ENCODE measurements around the gene PIGK. TPM values are rescaled to one million over a fixed set of nuclear protein-coding genes. Genes with fewer than 3 reads are reported as not detected.
"Not testable (repeated sequence)": the region's sequence is repeated elsewhere in the genome, so short reads cannot be mapped to it uniquely, and the experiment has no call there.

The PIGK gene
- total and polyA plus RNA-seq, 2 donors (not counting 3 experiments of a cell fraction or from before 2014, with no cell fraction given): 12.3 to 32.3 TPM

GRCh38 chr1:77164434-77164944, 54.7 kb downstream of the PIGK start:
- no peaks in the 10 kb centered on the region for H3K9me1 ChIP-seq (replicated peaks; ENCODE audit: control insufficient read depth, extremely low read depth, insufficient read depth, low read length)
- H3K36me3 ChIP-seq (ENCODE audit: control insufficient read depth in 2 of 2, extremely low read depth in 1 of 2, insufficient read depth in 2 of 2, low read length in 2 of 2): no peaks in the 10 kb centered on the region
- FAIRE-seq (no peak), DNase-seq (ENCODE audit: low read depth, low spot score) (no peak)
- no peaks in the 10 kb centered on the region for H3K27me3 ChIP-seq (ENCODE audit: control insufficient read depth in 2 of 2, insufficient read depth in 2 of 2, low read length in 2 of 2)
- H3K9me3 ChIP-seq (replicated peaks; ENCODE audit: control insufficient read depth, insufficient read depth, low read length): no peaks in the 10 kb centered on the region
- H3K4me2 ChIP-seq (ENCODE audit: insufficient read depth, low read length): no peak overlapping the region
- H3K4me3 ChIP-seq (replicated peaks in 1 of 3; ENCODE audit: insufficient read depth in 1 of 3, low read depth in 1 of 3, low read length in 3 of 3): no peak overlapping the region
- BruUV-seq (replicated peaks): no TSS peak
- ChIA-PET POLR2A (no interaction called here), CTCF (interaction anchor here (1.3 kb wide), 1 partner anchor 17 kb away, joined by 4 read pairs; no protein-coding TSS in a partner anchor)
- no peak overlapping the region for H2AFZ ChIP-seq (ENCODE audit: low read depth, low read length)
- intact Hi-C loops (cut with micrococcal nuclease) (no loop called here), dilution Hi-C loops (cut with MboI; ENCODE audit: extremely low pct_ligation_motif_present, low sequenced_read_pairs) (no loop called here)
- H4K20me1 ChIP-seq (replicated peaks; ENCODE audit: control insufficient read depth, extremely low read depth, insufficient read depth, low read length): no peaks in the 10 kb centered on the region
- no peaks in the 10 kb centered on the region for H3K4me1 ChIP-seq (ENCODE audit: control insufficient read depth, extremely low read depth, insufficient read depth, low read length)
- no peak overlapping the region for H3K9ac ChIP-seq (replicated peaks; ENCODE audit: extremely low read depth, insufficient read depth, low read length)
- no peaks in the 10 kb centered on the region for H3K79me2 ChIP-seq (ENCODE audit: control insufficient read depth, insufficient read depth, low read length)
- H3K27ac ChIP-seq (ENCODE audit: insufficient read depth, low read depth, low read length): no peak overlapping the region
- TF ChIP-seq JUN (IDR thresholded peaks at IDR 0.05; ENCODE audit: borderline replicate concordance, insufficient read depth, insufficient read length, low read depth): no peak
- TF ChIP-seq POLR2AphosphoS5 (IDR thresholded peaks at IDR 0.05; ENCODE audit: insufficient read depth, low read depth, low read length): no peak
- TF ChIP-seq GATA2 (IDR thresholded peaks at IDR 0.05; ENCODE audit: insufficient read depth, insufficient read length, low read depth, low read length): no peak
- TF ChIP-seq MAX (IDR thresholded peaks at IDR 0.05; ENCODE audit: insufficient read depth, insufficient read length): no peak
- TF ChIP-seq FOS (IDR thresholded peaks at IDR 0.05; ENCODE audit: borderline replicate concordance, insufficient read depth, low read length): no peak
- TF ChIP-seq POLR2A (IDR thresholded peaks at IDR 0.05; ENCODE audit: low read depth, low read length): no peak
- no peak for TF ChIP-seq CTCF (IDR thresholded peaks at IDR 0.05; ENCODE audit: extremely low read depth in 1 of 2, insufficient read depth in 1 of 2, low read depth in 1 of 2, low read length in 2 of 2)
- no peak for TF ChIP-seq EZH2 (IDR thresholded peaks at IDR 0.05; ENCODE audit: borderline replicate concordance, low read depth, low read length, severe bottlenecking)
- no peak for TF ChIP-seq MYC (IDR thresholded peaks at IDR 0.05; ENCODE audit: low read depth, low read length)

GRCh38 chr1:77159706-77160105, 59.5 kb downstream of the PIGK start:
- H4K20me1 ChIP-seq (replicated peaks; ENCODE audit: control insufficient read depth, extremely low read depth, insufficient read depth, low read length); H3K4me2 ChIP-seq (ENCODE audit: insufficient read depth, low read length); BruUV-seq (replicated peaks); H3K27me3 ChIP-seq (ENCODE audit: control insufficient read depth in 2 of 2, insufficient read depth in 2 of 2, low read length in 2 of 2); H3K4me3 ChIP-seq (replicated peaks in 1 of 3; ENCODE audit: insufficient read depth in 1 of 3, low read depth in 1 of 3, low read length in 3 of 3); POLR2A ChIA-PET; H3K36me3 ChIP-seq (ENCODE audit: control insufficient read depth in 2 of 2, extremely low read depth in 1 of 2, insufficient read depth in 2 of 2, low read length in 2 of 2); H3K27ac ChIP-seq (ENCODE audit: insufficient read depth, low read depth, low read length); H2AFZ ChIP-seq (ENCODE audit: low read depth, low read length); dilution Hi-C loops (cut with MboI; ENCODE audit: extremely low pct_ligation_motif_present, low sequenced_read_pairs); H3K9me1 ChIP-seq (replicated peaks; ENCODE audit: control insufficient read depth, extremely low read depth, insufficient read depth, low read length); H3K4me1 ChIP-seq (ENCODE audit: control insufficient read depth, extremely low read depth, insufficient read depth, low read length); H3K79me2 ChIP-seq (ENCODE audit: control insufficient read depth, insufficient read depth, low read length); DNase-seq (ENCODE audit: low read depth, low spot score); H3K9me3 ChIP-seq (replicated peaks; ENCODE audit: control insufficient read depth, insufficient read depth, low read length); intact Hi-C loops (cut with micrococcal nuclease); H3K9ac ChIP-seq (replicated peaks; ENCODE audit: extremely low read depth, insufficient read depth, low read length); FAIRE-seq: not testable (repeated sequence)
- CTCF ChIA-PET: interaction anchor here (1.0 kb wide), 1 partner anchor 390 kb away, joined by 3 read pairs; no protein-coding TSS in a partner anchor

All from endothelial cell of umbilical vein (primary cell).